ENCODE results near the gene CFAP251.

The CFAP251 gene

DNA sequence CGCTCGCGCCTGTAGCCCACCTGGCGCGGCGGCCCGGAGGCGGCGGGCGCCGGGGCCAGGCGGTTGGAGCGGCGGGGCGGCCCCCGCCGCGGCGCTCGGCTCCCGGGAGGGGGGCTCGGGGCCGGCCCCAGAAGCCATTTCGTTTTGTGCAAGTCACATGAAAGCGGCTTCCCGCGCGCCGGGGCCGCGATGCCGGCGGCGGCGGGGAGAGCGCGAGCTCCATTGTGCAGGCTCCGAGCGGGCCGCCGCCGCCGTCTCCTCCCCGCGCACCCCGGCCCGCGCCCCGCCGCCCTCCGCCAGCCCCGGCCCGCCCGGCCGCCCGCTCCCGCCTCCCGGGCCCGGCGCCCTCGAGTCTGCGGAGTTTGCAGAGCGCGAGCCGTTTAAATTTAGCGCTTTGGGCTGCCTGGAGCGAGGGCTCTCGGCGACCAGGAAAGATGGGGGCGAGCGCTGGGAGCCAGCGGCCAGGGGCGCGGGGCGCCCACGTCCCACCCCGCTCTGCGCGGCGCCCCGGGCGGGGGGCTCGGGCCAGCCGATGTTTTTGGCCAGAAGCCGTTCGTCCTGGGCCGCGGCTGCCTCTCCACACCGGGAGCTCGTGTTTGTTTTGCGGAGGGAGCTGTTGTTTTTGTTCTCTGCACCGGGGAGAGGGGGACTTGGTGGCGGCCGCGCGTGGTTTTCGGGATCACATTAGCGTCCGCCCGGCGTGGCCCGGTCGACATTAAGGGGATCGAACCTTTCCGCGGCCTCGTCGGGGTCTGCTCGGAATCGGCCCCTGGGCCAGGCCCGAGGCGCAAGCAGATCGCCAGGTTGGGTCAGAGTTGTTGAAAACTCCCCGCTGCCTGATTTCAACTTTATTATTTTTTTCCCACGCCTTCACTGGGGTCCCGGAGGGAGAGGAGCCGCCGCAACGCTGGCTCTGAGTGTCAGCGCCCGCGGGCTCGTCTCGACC, 104.3 kb downstream of the CFAP251 start:
- POLR2A ChIA-PET: interaction anchor here (0.6 kb wide), 1 partner anchor 122 kb away, joined by 9 read pairs; no protein-coding TSS in a partner anchor

DNA sequence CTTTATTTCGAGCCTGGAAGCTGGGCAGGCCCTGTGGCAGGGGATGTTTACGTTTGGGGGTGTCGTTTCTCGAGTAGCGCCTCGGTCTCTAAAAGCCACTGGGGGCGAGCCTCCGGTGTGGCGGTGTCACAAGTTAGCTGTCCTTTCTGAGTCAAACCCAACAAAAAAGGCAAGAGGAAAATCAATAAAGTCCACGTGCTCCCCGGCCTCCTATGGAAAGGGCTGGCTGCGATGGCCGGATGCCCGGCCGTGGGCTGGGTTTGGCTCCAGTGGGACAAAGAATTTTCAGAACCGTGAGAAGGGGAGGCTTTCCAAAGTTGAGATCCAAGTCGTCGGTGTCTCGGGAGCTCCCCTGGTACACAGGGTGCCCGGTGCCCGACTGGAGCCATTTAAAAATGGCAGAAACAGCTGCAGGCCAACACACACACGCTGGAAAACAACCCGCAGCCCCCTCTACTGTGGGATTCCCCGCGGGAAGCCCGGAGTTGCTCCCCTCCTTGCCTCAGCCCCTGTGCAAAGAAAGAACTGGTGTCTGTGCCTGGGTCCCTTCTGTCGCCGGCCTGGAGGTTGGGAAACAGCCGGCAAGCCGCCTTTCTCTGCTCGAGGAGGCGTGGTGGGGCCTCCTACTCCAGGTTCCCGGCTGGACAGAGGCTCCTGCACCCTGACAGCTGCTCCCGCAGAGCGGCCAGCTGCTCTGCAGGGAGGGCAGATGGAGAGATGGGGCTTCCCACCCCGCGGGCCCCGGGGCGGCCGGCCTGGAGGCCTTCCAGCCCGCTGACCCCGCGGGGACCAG, 105.1 kb downstream of the CFAP251 start:
- CTCF ChIA-PET: interaction anchor here (0.6 to 2.6 kb wide), 8 partner anchors 9 to 229 kb away, joined by 3 to 8 read pairs (median 4); partner anchors contain the start of gene CFAP251
- DNase-seq (ENCODE audit: extremely low spot score): peak; percentile 68
- TF ChIP-seq, protein P1, sequence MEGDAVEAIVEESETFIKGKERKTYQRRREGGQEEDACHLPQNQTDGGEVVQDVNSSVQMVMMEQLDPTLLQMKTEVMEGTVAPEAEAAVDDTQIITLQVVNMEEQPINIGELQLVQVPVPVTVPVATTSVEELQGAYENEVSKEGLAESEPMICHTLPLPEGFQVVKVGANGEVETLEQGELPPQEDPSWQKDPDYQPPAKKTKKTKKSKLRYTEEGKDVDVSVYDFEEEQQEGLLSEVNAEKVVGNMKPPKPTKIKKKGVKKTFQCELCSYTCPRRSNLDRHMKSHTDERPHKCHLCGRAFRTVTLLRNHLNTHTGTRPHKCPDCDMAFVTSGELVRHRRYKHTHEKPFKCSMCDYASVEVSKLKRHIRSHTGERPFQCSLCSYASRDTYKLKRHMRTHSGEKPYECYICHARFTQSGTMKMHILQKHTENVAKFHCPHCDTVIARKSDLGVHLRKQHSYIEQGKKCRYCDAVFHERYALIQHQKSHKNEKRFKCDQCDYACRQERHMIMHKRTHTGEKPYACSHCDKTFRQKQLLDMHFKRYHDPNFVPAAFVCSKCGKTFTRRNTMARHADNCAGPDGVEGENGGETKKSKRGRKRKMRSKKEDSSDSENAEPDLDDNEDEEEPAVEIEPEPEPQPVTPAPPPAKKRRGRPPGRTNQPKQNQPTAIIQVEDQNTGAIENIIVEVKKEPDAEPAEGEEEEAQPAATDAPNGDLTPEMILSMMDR (IDR thresholded peaks at IDR 0.05; ENCODE audit: control extremely low read depth, extremely low read depth, low read depth, missing control alignments): no peak
- POLR2A ChIA-PET: interaction anchor here (0.6 kb wide), 1 partner anchor 123 kb away, joined by 9 read pairs; no protein-coding TSS in a partner anchor

More for the DNA sequence above, 104.3 kb downstream of the CFAP251 start:
- TF ChIP-seq, protein P1 (IDR thresholded peaks at IDR 0.05; ENCODE audit: control extremely low read depth, extremely low read depth, low read depth, missing control alignments): no peak
- CTCF ChIA-PET: interaction anchor here (1.1 to 2.6 kb wide), 5 partner anchors 9 to 228 kb away, joined by 3 to 8 read pairs (median 4); no protein-coding TSS in a partner anchor
- no peak for DNase-seq (ENCODE audit: extremely low spot score)

DNA sequence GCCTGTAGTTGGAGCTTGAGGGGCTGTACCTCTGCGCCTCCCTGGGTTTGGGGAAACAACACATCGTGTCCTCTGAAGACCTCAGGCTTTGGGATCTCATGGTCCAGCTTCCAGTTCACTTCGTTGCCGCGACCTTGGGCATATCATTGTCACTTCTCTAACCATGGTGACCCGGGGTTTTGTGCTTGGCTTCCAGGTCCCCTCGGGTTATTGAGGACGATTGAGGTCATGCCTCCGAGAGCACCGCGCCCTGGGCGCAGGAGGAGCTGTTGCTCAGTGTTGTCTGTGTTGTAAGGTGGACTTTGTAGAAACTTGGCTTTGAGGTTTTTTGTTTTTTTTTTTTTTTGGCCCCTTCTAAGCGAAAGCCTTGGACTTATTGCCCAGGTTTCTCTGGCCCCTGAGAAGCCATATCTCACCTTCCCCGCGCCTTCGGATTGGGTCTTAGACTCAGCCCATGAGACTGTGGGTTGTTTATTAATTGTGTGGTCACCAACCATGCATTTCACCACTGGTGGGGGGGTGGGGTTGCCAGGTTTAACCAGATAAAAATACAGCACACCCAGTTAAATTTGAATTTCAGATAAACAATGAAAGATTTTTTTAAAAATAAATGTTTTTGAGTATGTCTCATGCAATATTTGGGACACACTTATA, 105.9 kb downstream of the CFAP251 start:
- ChIA-PET POLR2A (no interaction called here), CTCF (interaction anchor here (0.6 to 2.6 kb wide), 5 partner anchors 8 to 230 kb away, joined by 3 to 8 read pairs (median 3); partner anchors contain the start of gene CFAP251)
- TF ChIP-seq, protein P1 (IDR thresholded peaks at IDR 0.05; ENCODE audit: control extremely low read depth, extremely low read depth, low read depth, missing control alignments): no peak
- DNase-seq (ENCODE audit: extremely low spot score): no peak

DNA sequence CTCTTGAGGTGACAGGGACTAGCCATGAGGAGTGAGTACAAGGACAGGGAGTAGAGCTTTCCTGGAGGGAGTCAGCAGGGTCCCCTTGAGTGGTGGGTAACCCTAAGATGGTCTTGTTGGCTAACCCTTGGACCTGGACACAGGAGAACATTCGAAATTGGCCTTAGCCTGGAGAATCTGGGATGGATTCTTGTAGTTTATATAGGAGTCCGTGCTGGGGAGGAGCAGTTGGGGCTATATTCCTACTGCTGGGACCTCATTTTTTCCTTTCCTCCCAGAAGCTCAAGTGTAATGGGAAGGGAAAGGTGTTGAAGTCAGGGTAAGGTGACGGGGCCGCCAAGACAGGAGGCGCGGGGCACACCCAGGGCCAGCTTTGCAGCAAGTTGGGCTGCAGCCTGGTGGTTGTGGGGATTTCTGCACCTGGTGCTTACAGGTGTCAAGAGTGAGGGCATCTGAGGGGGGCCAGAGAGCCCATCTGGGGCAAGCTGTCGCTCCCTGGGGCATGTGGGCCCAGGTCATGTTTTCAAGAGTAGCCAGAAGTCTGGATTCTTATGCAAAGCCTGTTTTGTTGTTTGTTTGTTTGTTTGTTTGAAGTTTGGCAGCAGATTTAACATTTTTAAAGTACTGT, 108.4 kb downstream of the CFAP251 start:
- ChIA-PET CTCF (interaction anchor here (1.0 to 2.0 kb wide), 2 partner anchors 110 to 233 kb away, joined by 3 to 6 read pairs; partner anchors contain the start of gene RHOF), POLR2A (interaction anchor here (0.6 kb wide), 1 partner anchor 46 kb away, joined by 3 read pairs; no protein-coding TSS in a partner anchor)
- TF ChIP-seq, protein P1 (IDR thresholded peaks at IDR 0.05; ENCODE audit: control extremely low read depth, extremely low read depth, low read depth, missing control alignments): no peak
- DNase-seq (ENCODE audit: extremely low spot score): no peak

DNA sequence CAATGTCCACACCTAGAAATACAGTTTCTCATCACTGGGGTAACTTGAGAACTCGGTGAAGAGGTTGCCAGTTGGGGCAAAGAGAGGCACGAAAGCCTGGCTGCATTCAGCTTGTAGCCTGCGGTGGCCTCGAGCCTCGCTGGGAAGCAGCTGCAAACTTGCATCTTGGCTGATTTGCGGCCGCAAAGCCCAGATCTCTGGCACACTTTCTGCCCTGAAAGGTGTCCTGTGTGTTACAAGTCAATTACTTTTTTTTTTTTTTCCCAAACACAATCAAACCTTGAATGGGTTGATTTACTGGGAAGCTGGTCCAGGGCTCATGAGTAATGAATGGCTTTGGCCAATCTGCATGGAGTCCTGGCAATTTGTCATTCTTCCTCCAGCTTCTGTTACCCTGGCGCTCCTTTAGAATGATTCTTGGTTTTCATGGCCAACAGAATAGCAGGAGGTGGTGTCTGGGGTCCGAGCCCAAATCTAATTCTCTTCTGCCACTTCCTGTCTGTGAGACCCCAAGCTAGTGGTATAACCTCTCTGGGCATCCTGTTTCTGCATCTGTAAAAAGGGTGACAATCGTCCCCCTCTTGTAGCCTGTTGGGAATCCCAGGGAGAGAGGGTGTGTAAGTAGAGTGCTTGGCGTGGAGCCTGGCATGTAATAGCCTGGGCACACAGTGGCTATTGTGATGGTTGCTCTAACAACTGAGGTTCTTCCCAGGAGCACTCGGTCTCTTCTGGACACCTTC, 109.9 kb downstream of the CFAP251 start:
- ChIA-PET POLR2A (interaction anchor here (0.5 to 0.6 kb wide), 2 partner anchors 22 to 222 kb away, joined by 3 read pairs; no protein-coding TSS in a partner anchor), CTCF (interaction anchor here (0.6 to 1.9 kb wide), 10 partner anchors 10 to 237 kb away, joined by 3 to 9 read pairs (median 3); no protein-coding TSS in a partner anchor)
- DNase-seq (ENCODE audit: extremely low spot score): no peak
- TF ChIP-seq, protein P1 (IDR thresholded peaks at IDR 0.05; ENCODE audit: control extremely low read depth, extremely low read depth, low read depth, missing control alignments): no peak
